GM12878 (cell line): ENCODE results near the gene ANAPC2. TPM values are rescaled to one million over a fixed set of nuclear protein-coding genes. Genes with fewer than 3 reads are reported as not detected.

ENCODE experiments used
- BHLHE40 ChIP-seq, 2 experiments: fragments of 450-650 bp in 1 of 2; IDR thresholded peaks; 2 replicates each; pipeline ENCODE4 v1.6.1; 2011 to 2017; ENCODE audit warnings: low read depth in 2 of 2, borderline replicate concordance in 1 of 2, improper control_type of control experiment in 1 of 2, low read length in 1 of 2, mild to moderate bottlenecking in 1 of 2
- IRF4 ChIP-seq: IDR thresholded peaks from 2 replicates; pipeline ENCODE4 v1.6.1; 2011; ENCODE audit warnings: low read depth, low read length
- YBX1 ChIP-seq: fragments of 450-650 bp; IDR thresholded peaks from 2 replicates; pipeline ENCODE4 v1.6.1; 2016; ENCODE audit warnings: antibody characterized with exemption
- polyA plus RNA-seq, 11 experiments: library from polyadenylated mRNA; depleted of rRNA in 4 of 11; unstranded in 6 of 11; stranded (reverse) in 5 of 11; fragments of >200 nt; fragmentation: Nextera tagmentation in 4 of 11; fragmentation: Illumina TruSeq in 1 of 11; extraction: Ambion mirVana in 4 of 11; extraction: Trizol in 1 of 11; gene quantifications; 1 replicate in 1 of 11; 2 replicates in 10 of 11; pipeline versions ENCODE4 v1.2.1 to v1.2.3, GENCODE V29; 2011 to 2016; ENCODE audit warnings: inconsistent platforms in 2 of 11, missing spikeins in 2 of 11, low read depth in 1 of 11
- total RNA-seq, 4 experiments: library from RNA; depleted of rRNA in 3 of 4; stranded (reverse); fragments of >200 nt in 3 of 4; fragmentation: Illumina TruSeq in 1 of 4; extraction: Trizol in 1 of 4; gene quantifications; 2 replicates each; pipeline versions ENCODE4 v1.2.1 to v1.2.3, GENCODE V29; 2013 to 2021
- TF ChIP-seq, protein P1 (sequence below): fragments of 150-350 bp; IDR thresholded peaks from 2 replicates; pipeline ENCODE4 v1.6.1; 2016; ENCODE audit warnings: low read depth, low read length
- TF ChIP-seq, protein P2 (sequence below): fragments of 450-650 bp; IDR thresholded peaks from 2 replicates; pipeline ENCODE4 v1.6.1; 2017; ENCODE audit warnings: mild to moderate bottlenecking, moderate library complexity

The ANAPC2 gene
- total and polyA plus RNA-seq, 10 of the 15 experiments (the other 5 are each of a cell fraction or from before 2014, with no cell fraction given), result 0.03 to 65.2 (median 20.5) TPM

DNA sequence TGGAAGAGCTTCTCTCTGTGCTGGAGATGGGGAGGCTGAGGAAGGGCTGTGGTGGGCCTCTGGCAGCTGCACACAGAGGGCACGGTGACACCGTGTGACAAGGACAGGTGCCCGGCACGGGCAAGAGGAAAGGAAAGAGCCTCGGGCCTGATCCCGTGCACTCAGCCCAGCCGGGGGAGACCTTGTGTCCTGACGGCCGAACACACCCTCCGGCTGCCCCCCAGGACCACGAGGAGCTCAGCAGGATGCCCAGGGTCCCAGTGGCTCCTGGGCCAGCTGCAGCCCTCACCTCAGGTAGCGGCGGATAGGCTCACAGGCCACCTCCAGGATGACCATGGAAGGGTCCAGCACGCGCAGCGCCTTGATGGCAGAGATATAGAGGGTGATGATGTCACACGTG, 5.5 kb downstream of the ANAPC2 start (continued):
- TF ChIP-seq, protein P1, sequence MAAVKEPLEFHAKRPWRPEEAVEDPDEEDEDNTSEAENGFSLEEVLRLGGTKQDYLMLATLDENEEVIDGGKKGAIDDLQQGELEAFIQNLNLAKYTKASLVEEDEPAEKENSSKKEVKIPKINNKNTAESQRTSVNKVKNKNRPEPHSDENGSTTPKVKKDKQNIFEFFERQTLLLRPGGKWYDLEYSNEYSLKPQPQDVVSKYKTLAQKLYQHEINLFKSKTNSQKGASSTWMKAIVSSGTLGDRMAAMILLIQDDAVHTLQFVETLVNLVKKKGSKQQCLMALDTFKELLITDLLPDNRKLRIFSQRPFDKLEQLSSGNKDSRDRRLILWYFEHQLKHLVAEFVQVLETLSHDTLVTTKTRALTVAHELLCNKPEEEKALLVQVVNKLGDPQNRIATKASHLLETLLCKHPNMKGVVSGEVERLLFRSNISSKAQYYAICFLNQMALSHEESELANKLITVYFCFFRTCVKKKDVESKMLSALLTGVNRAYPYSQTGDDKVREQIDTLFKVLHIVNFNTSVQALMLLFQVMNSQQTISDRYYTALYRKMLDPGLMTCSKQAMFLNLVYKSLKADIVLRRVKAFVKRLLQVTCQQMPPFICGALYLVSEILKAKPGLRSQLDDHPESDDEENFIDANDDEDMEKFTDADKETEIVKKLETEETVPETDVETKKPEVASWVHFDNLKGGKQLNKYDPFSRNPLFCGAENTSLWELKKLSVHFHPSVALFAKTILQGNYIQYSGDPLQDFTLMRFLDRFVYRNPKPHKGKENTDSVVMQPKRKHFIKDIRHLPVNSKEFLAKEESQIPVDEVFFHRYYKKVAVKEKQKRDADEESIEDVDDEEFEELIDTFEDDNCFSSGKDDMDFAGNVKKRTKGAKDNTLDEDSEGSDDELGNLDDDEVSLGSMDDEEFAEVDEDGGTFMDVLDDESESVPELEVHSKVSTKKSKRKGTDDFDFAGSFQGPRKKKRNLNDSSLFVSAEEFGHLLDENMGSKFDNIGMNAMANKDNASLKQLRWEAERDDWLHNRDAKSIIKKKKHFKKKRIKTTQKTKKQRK, result no peak
- no peak for TF ChIP-seq YBX1
- TF ChIP-seq, protein P2, sequence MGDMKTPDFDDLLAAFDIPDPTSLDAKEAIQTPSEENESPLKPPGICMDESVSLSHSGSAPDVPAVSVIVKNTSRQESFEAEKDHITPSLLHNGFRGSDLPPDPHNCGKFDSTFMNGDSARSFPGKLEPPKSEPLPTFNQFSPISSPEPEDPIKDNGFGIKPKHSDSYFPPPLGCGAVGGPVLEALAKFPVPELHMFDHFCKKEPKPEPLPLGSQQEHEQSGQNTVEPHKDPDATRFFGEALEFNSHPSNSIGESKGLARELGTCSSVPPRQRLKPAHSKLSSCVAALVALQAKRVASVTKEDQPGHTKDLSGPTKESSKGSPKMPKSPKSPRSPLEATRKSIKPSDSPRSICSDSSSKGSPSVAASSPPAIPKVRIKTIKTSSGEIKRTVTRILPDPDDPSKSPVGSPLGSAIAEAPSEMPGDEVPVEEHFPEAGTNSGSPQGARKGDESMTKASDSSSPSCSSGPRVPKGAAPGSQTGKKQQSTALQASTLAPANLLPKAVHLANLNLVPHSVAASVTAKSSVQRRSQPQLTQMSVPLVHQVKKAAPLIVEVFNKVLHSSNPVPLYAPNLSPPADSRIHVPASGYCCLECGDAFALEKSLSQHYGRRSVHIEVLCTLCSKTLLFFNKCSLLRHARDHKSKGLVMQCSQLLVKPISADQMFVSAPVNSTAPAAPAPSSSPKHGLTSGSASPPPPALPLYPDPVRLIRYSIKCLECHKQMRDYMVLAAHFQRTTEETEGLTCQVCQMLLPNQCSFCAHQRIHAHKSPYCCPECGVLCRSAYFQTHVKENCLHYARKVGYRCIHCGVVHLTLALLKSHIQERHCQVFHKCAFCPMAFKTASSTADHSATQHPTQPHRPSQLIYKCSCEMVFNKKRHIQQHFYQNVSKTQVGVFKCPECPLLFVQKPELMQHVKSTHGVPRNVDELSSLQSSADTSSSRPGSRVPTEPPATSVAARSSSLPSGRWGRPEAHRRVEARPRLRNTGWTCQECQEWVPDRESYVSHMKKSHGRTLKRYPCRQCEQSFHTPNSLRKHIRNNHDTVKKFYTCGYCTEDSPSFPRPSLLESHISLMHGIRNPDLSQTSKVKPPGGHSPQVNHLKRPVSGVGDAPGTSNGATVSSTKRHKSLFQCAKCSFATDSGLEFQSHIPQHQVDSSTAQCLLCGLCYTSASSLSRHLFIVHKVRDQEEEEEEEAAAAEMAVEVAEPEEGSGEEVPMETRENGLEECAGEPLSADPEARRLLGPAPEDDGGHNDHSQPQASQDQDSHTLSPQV, result no peak
- no peak for TF ChIP-seq BHLHE40 (IDR thresholded peaks at IDR 0.05; ENCODE audit: borderline replicate concordance in 1 of 2, low read depth in 2 of 2, low read length in 1 of 2)
- no peak for TF ChIP-seq IRF4
